KG1 (cell line): ENCODE results near the gene TMEM109.

Experiments used
- DNase-seq: peaks from one replicate; lab custom pipeline; 2025; lab: John Stamatoyannopoulos, UW

TMEM109 gene

DNA sequence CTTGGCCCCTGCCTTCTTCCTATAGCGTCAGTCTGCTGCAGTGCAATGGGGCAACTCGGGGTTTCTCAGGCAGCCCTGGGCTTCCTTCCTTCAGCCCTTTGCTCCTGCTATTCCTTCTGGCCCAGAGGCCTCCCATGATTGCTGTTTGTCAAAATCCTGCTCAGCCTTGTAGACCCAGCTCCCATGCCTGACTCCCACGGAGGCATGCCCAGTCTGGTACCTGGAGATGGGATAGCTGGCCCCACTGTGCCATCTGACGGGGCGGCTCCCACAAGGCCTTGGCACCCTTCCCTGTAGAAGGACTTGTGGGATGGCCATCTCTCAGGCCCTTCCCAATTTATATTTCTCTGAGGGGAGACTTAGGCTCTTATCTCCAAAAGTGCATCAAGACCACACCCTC lies 56.9 kb downstream of the TMEM109 start:
- DNase-seq, result no peak

GRCh38 chr11:60971520-60971919 lies 57.6 kb downstream of the TMEM109 start, which contains the start of gene CD6:
Gene CD6 (plus strand): TSS chr11:60971680. CDS start chr11:60971866, 186 bp downstream.
- no peak for DNase-seq

GRCh38 chr11:60972182-60973030 lies 58.4 kb downstream of the TMEM109 start:
- DNase-seq, result no peak
